GM06990 (cell line): ENCODE results near the gene ARL5B.

Experiments
- DNase-seq: peaks from one replicate; pipeline ENCODE4 v3.0.0-alpha.2; 2011; ENCODE audit not compliant: insufficient read length; ENCODE audit errors: extremely low read depth
- H3K27me3 ChIP-seq: replicated peaks from 2 replicates; pipeline ENCODE4 v1.6.0; 2011; ENCODE audit warnings: low read length; ENCODE audit not compliant: control insufficient read depth, insufficient read depth
- H3K36me3 ChIP-seq: 2 replicates; pipeline ENCODE4 v1.5.1; 2011; ENCODE audit warnings: low read length; ENCODE audit not compliant: control insufficient read depth, insufficient read depth
- H3K4me3 ChIP-seq: replicated peaks from 2 replicates; pipeline ENCODE4 v1.5.1; 2011; ENCODE audit warnings: low read depth, mild to moderate bottlenecking, control low read depth, low read length
- TF ChIP-seq, protein P1 (sequence below): IDR thresholded peaks from 2 replicates; pipeline ENCODE4 v1.5.1; 2011; ENCODE audit warnings: low read length, control low read depth, mild to moderate bottlenecking, inconsistent platforms; ENCODE audit not compliant: insufficient read depth, poor library complexity, severe bottlenecking

The ARL5B gene

DNA sequence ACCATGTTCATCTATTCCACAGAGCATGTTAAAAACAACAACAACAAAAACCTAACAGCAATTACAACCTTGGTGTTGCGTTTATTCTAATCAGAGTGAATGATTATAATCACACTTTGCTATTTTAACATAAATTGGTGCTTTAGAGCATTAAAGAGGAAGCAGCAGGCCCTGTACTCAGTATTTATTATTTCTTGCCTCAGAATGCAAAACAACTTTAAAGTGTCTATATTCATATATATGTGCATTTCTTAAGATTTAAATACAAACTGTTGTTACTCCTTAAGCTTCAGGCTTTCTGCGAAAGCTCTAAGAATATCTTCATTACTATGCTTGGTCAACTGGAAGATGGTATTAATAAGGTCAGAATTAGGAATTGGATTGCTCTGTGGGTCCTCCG lies 21.5 kb downstream of the ARL5B start:
- H3K27me3 ChIP-seq = no peaks in the 10 kb centered on the region
- no peaks in the 10 kb centered on the region; the same call in 1 of the 2 replicates for H3K36me3 ChIP-seq
- no peak for DNase-seq
- no peak overlapping the region for H3K4me3 ChIP-seq
- TF ChIP-seq, protein P1, sequence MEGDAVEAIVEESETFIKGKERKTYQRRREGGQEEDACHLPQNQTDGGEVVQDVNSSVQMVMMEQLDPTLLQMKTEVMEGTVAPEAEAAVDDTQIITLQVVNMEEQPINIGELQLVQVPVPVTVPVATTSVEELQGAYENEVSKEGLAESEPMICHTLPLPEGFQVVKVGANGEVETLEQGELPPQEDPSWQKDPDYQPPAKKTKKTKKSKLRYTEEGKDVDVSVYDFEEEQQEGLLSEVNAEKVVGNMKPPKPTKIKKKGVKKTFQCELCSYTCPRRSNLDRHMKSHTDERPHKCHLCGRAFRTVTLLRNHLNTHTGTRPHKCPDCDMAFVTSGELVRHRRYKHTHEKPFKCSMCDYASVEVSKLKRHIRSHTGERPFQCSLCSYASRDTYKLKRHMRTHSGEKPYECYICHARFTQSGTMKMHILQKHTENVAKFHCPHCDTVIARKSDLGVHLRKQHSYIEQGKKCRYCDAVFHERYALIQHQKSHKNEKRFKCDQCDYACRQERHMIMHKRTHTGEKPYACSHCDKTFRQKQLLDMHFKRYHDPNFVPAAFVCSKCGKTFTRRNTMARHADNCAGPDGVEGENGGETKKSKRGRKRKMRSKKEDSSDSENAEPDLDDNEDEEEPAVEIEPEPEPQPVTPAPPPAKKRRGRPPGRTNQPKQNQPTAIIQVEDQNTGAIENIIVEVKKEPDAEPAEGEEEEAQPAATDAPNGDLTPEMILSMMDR = no peak

DNA sequence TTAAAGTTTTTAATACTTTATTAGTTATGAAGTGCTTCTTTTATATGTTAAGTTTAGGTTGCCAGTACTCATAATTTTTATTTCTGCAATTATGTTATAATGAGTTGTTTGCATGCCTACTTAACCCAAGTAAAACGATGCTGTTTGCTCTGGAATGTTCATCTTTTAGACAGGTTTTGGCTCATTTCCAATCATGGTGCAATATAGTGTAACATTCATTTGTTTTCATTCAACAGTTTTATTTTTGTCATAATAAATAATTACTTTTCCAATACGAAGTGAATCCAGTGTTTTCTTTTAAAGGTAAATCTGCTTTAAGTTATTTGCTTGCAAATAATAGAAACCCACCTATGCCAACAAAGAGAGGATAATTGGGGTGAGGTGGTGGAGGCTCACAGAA lies 22.1 kb downstream of the ARL5B start:
- TF ChIP-seq, protein P1 = no peak
- Histone ChIP-seq H3K27me3 (no peaks in the 10 kb centered on the region), H3K36me3 (no peaks in the 10 kb centered on the region; the same call in 1 of the 2 replicates), H3K4me3 (no peak overlapping the region)
- no peak for DNase-seq

DNA sequence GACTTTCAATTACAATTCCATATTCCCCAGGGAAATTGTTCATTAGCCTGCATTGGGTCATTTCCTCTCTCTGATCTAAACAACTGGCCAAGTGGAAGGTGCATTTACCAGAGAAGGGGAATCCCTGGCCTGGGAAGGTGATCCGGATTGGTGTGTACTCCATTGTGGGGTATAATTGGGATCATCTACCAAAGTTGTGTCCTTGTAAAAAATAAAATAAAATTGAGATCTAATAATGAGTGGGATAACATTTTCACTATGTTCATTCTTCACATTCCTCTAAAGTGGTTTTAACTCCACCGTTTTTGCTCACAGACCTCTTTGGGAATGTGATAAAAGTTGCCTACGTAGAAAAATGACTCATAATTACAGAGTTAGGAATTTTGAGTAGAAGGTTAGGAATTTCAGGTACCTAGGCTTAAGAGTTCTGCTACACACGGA lies 22.8 kb downstream of the ARL5B start:
- H3K27me3 ChIP-seq = no peaks in the 10 kb centered on the region
- no peak overlapping the region for H3K4me3 ChIP-seq
- TF ChIP-seq, protein P1 = no peak
- DNase-seq = no peak
- H3K36me3 ChIP-seq = no peaks in the 10 kb centered on the region

DNA sequence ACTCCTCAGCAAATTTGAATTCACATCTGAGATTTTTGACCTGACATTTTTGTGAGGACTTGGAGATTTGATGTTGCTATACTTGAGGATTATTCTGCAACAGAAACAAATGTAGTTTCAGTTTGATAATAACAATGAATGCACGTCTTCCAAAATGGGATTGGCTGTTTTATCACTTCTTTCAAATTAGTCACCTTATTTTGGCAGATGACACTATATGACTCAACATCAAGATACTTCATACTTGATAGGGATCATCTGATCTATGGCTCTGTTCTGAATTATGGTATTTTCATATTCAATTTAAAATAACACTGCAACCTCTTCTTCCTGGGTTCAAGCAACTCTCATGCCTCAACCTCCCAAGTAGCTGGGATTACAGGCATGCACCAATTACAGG lies 24.2 kb downstream of the ARL5B start:
- no peak overlapping the region for H3K4me3 ChIP-seq
- H3K27me3 ChIP-seq = no peaks in the 10 kb centered on the region
- no peak for DNase-seq
- TF ChIP-seq, protein P1 = no peak
- no peaks in the 10 kb centered on the region for H3K36me3 ChIP-seq

DNA sequence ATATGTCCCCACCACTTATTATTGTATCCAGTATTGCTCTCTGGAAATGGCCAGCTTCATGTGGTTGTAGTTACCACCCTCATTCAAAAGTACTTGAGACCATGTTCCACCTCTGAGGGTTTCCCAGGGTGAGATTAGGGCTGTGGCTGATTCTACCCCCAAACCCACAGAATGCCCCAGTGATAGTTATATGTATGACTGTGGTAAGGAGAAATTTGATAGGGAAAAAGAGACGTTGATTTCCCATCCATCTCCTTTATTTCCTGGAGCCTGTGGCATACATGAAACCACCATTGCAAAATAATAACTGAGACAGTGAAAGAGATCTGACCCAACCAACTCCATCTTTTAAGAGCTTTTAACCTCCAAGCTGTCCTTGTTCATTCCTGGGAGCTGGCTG lies 25.2 kb downstream of the ARL5B start:
- Histone ChIP-seq H3K27me3 (no peaks in the 10 kb centered on the region), H3K4me3 (no peak overlapping the region), H3K36me3 (no peaks in the 10 kb centered on the region)
- no peak for DNase-seq
- TF ChIP-seq, protein P1 = no peak

DNA sequence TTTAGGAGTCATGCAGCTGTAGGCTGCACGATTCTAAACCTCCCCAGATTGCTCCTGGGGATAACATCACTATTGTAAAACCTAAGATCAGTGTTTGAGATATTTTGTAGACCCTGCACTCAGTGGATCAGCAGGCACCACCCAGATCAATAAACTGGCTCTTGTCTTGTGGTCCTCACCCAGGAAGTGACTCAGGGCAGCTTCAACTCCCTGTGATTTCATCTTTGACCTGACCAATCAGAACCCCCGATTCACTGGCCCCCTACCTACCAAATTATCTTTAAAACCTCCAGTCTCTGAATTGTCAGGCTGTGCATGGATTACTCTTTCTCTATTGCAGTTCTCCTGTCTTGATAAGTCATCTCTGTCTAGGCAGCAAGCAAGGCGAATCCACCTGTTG lies 25.7 kb downstream of the ARL5B start:
- no peak for DNase-seq
- Histone ChIP-seq H3K36me3 (no peaks in the 10 kb centered on the region), H3K4me3 (no peak overlapping the region), H3K27me3 (no peaks in the 10 kb centered on the region)
- TF ChIP-seq, protein P1 = no peak
